Stimulated activated CD4-positive, alpha-beta T cell treated with anti-CD3 and anti-CD28 coated beads, Interleukin-1b, Interleukin-23, amount 100 ng/mL, for 4 hours (primary cell): Measurements from ENCODE around the gene CAMK2B.

Experiments
- DNase-seq, 2 donors: peaks; one replicate each; pipeline ENCODE4 v3.0.0-alpha.2; 2020; ENCODE audit warnings: low read depth in 2 of 2

The CAMK2B gene

DNA sequence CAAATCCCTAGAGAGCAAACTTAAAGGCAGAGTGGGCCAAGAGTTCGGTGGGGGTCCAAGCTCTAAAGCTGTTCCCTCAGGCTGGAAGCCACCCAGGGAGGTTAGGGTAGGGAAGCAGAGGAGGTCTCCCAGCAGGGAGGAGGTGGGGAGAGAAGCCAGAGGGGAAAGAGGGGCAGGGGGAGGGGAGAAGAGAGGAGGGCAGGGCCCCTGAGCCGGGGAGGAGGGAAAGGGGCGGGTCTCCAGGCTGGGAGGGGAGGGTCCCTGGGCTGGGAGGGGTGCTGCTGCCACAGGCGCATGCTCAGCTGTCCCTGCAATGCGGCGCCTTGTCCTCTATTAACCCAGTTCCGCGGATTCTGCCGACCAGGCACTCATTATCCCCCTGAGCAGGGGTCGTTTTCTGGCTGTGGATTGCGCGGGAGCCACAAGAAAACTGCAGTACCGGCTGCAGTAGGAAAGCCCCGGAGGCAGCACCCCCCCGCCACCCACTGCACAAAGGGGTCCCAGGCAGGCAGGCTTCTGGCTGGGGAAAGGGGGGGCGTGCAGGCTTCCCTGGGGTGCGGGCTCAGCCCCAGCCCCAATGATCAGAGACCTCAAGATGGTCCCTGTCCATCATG is 49.3 kb downstream of the CAMK2B start:
- no peak for DNase-seq

DNA sequence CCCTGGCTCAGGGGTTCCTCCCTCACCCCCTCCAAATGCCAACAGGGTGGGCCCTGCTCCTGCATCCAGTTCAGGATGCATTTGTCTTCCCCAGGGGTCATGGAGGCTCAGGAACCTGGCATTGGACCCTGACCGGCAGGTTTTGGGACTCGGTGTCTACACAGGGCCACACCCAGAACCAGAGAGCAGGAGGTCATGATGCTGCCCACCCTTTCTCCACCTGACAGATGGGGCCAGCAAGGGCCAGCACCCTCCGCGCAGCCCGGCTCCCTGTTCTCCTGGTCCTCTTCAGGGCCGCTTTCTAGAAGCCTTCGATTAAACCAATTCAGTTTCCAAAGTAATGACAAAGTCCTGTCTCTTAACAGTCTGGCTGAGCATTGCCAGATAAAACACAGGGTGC is 50.2 kb downstream of the CAMK2B start:
- no peak for DNase-seq

DNA sequence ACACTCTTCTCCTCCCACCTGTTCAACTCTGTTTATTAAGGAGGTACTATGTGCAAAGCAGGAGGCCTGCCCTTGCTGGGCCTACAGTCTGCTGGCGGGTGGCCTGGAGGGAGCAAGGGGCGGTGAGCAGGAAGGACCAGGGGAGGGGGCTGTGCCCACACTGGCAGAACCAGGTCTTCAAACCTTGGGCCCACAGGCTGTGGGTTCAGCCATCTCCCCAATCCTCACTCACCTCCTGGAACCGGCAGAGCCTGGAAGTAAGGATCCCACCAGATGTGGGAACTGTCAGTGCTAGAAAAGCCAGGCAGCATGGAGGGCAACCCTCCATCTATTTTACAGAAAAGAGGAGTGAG is 50.8 kb downstream of the CAMK2B start:
- DNase-seq = no peak

DNA sequence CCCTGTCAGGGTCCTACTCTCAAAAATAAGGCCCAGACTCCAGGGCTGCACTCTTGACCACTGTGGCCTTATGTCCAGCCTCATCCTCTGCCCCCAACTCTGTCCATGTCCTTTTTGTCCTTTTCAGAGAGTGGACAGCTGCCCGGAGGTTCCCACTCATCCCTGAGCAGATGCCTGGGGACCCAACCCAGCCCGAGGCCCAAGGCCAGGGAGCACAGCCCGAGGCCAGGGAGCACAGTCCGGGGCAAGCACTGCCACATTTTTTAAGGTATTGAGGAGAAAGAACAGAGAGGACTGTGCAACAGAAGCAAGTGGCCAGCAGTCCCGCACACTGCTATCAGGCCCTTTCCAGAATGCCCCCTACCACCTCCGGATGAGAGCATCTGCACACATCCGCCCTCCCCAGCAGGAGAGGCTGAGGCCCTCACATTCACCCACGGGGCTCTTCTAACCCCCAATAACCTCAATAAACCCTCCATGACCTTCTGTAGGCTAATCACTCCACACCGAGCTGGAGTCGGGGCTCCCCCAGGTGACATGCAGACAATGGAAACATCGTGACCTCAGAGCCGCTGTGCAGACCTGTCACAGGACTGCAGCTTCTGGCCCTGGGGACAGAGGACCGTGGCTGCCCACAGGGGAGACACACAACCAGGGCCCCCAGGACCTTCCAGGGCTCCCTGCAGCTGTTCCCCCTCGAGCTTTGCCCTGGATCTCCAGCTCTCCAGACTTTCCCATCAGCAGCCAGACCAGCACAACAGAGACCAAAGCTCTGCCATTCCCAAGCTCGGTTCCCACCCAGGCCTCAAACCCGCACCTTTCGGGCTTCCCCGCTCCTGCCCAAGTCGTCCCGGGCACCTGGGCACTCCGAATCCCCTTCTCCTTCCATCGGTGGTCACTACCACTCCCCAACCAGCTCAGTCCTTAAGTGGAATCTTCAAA is 51.4 kb downstream of the CAMK2B start:
- DNase-seq = no peak

DNA sequence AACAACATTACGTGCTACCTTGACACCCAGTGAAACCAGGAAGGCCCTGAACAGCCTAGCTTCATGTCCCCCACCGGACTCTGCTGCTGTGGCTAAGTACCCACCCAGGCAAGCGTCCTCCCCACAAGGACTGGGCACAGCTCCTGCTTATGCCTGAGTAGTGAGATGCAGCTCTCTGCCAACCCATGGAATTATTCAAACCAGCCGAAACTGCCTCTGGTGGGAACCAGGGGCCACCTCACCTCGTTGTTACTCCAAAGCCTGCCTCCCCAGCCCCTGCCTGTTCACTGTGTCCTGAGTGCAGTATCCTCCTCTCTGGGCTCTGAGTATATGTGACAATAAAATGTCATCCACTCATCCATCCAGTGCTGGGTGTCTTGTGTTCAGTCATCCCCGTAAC is 52.4 kb downstream of the CAMK2B start:
- no peak for DNase-seq

DNA sequence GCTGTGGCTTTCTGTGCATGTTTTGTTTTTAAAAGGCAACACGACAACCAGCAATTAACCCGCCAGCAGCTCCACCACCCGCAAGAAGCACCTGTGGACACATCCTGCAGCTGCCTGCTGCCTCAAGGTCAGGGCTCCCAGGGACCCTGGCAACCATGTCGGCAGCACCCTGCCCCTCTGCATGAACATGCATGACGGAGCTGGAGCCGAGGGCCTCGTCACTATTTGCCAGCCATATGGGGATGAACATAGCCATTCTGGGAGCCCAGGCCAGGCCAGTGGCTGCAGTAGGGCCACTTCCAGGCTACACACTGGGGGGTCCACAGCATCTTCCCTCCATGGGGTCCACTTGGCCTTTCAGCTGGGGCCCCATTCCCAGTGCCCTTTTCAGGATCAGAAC is 52.9 kb downstream of the CAMK2B start:
- DNase-seq = no peak

DNA sequence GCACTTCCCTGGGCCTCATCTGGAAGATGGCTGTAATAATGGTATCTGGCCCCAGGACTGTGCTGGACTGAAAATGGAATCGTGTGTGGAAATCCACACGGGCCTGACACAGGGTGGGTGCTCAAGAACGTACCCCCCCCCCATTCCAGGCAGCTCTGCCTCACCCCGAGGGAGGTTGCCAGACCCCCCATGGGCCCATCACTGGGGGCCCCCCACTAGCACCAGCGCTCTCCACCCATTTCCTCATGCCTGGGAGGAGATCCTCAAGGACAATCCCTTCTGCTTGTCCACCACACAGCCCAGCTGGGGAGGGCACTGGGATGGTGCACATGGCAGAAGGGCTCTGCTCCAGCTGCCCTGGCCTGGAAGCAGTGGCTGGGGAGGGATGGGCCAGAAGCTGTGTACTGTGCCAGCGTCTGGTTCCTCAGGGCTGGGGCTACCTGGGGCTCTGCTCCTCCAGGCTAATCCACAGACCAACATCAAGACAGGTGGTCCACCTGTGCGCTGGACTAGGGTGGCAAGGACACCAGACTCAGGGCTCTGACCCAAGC is 55.4 kb downstream of the CAMK2B start:
- no peak for DNase-seq

DNA sequence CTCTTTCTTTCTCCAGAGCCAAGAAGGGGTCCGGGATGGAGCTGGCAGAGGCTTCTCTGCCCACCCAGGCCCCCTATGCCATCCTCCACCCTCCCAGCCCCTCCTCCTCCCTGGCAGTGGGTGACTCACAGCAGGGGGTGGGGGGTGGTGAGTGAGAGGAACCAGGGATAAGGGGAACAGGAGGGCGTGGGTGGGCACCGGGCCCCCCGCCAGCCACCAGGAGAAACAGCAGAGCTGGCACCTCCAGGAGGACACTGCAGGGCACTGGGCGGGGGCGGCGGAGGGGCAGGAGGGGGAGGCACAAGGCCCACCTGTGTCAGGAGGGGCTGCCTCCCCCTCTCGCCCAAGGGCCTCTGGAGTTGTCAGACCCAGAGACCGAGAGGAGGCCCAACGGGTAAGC is 56.0 kb downstream of the CAMK2B start:
- no peak for DNase-seq

DNA sequence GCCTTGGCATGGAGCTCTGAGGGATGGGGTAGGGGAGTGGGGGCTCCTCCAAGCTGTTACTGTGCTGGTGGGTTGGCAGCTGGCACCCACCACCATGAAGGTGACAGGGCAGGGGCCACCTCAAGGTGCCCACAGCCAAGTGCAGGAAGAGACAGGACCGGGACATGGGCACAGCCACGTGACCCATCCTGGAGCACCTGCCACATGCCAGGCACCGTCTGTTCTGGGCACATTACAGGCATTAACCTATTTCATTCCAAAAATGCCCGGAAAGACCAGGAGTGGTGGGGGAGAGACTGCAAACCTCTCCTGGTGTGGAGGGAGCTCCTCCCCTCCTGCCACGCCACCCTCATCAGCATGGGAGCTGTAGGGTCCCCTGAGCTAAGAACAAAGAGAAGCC is 56.7 kb downstream of the CAMK2B start:
- no peak for DNase-seq

DNA sequence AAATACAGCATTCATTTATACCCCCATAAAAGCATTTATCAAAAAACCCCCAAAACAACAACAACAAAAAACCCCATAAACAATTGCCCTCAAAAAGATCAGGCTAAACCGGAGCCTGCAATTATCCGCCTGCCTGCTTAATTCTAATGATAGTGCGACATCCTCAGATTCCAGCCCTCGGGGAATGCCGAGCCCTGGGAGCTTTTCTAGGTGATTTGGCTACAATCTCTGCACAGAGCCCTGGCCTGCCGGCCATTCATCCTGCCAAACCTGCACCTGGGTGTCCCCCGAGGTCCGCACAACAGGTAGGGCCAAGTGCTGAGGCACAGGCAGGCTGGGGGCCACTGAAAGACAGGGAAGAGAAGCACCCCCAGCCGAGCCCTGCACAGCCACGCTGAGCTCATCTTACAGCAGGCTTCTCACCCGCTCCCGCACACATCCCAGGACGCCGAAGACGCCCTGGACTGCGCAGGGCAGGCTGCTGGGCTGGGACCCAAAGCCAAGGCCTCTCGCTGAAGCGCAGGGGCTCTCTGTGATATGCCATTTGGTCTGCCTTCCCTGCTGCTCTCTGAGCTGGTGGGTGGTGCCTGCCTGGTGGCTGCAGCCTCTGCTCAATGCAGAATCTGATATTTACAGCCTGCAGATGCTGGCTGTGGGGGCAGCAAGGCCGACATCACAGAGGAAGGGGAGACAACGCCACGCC is 57.5 kb downstream of the CAMK2B start:
- no peak for DNase-seq

DNA sequence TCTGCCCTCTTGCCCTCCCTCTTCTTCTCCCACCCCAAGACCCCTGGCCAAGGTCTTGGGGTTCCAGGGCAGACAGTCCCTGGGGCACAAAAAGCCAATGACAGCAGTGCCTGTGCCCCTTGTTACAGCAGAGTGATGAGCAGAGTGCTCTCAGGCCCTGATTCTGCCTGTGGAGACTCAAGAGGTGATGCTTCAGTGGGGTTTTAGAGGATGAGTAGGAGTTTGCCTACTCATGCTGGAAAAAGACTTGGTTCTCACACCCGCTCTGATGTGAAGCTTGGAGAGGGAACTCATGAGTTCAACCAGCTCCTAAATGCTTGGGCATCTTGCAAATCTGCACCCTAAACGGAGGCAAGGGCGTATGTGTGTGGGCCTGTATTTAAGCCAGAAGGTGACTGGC is 58.2 kb downstream of the CAMK2B start:
- no peak for DNase-seq

DNA sequence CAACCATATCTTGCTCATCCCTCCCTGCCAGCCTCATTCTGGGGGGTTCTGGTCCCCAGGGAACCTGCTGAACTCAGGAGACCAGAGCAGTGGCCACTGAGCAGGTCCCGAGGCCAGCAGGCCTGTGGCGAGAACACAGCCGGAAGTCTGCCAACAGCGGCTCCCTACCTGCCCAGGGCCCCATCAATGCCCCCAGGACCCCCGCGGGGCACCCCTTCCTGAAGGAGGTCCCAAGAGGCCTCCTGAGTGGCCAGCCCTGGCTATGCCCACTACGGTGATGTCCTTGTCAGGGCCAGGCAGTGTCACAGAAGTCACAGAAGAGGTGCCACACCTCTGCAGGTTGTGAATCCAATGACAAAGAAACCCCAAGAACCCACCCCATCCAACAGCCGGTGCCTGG is 58.9 kb downstream of the CAMK2B start:
- DNase-seq = no peak

DNA sequence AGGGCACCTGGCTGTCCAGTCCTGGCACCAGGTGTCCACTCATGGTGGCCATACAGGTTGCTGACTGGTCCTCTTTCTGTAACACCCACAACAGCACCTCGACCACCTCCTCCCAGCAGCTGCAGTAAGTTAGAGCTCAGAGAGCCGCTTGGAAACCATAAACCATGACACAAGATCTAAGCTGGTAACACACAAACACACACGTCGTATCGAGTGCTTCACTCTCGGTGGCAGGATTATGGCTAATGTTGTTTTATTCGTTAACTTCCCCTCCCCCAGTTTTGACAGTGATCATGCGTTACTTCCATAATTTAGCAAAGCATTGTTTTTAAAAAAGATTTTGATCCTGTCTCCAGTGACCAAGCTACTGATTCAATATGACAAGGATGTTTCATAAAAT is 59.7 kb downstream of the CAMK2B start:
- no peak for DNase-seq

DNA sequence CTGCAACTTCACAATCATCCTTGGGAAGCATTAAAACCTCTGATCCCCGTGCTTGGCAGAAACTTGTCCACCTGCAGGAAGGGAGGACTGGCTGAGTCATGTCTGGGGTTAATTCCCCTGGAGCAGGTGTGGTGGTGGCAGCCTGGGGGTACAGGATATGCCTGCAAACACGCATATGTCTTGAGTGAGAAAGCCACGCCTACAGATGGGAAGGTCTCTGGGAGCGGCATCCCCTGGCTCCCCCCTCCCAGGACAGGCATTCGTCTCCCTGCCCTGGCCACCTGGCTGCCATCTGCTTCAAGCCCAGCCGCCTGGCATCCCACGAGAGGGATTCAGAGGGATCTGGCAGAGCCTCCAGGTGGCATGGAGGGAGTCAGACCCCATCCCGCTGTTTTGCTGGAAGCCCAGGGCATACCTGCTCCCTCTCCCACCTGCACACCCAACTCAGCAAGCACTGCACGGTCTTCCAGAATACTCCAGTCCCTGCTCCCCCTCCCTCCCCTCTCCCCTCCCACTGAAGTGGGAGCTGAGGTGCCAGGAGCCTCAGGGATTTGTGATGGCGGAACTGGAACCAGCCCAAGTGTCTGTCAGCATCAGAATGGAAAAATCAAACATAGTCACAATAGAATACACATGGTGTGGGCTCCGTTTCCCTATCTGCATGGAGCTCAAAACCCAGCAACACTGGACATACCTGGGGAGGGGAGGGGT is 61.0 kb downstream of the CAMK2B start:
- no peak for DNase-seq

DNA sequence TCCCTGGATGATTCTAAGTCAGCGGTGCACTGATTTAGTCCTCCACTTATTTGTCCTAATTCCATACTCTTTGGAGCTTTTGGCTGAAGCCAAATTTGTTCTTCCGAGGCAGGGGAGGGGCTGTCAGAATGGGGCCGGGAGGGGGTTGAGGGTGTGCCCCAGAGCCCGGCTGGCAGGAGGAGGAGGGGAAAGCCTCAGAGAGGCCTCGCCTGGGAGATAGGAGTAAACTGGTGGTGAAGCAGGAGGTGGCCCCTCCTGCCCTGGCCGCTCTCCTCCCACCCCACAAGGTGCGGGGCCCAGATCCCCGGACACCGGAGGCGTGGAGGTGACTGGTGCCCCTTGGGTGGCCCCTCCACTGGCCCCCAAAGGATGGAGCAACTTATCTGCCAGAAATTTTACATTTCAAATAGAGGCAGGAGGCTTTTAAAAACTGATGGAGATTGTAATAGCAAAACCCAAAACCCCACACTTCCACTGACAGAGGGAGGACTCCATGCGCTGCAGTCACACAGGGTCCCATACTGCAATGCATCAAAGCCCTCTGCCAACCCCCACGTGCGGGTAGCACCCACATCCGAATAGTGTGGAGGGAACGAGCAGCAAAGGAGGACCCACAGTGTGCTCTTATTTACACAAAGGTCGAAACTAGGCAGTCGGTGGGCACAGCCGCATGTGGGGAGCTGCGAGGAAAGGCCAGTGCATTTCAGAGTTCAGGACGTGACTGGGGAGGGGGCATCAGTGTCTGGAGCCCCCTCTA is 61.9 kb downstream of the CAMK2B start:
- DNase-seq = no peak

DNA sequence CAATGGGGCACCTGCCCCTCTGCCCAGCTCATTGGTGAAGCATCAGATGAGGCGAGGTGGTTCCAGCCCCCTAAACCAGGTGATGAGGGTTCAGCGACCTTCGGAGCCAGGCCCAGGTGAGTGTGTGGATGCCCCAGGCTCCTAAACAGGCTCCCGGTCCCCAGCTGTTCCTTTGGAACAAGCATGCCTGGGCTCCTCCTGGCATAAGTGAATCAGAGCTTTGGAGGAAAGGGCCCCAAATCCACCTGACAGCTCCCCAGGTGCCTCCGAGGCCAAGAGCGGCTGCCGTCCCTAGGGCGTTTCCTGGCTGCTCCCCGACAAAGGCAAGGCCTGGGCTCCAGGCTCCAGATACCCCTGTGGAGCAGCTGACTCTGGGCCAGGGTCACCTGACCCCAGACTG is 63.4 kb downstream of the CAMK2B start:
- DNase-seq = no peak

DNA sequence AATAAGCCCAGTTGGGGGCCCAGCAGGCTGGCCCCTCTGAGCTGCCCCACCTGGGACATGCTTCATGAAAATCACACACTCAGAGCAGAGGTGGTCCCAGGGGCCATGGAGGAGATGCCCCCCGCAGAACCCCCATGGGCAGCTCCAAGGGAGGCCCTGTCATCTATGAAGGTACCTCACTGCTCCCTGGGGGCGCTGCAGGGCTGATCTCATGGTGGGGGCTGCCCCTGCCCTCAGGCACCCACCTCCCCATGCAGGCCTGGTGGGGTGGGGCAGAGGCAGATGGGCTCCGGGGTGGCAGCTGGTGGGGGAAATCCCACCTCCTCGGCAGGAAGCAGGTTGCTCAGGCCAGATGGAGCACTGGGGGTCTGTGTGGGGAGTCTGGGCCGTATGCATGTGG is 64.2 kb downstream of the CAMK2B start:
- DNase-seq = no peak

DNA sequence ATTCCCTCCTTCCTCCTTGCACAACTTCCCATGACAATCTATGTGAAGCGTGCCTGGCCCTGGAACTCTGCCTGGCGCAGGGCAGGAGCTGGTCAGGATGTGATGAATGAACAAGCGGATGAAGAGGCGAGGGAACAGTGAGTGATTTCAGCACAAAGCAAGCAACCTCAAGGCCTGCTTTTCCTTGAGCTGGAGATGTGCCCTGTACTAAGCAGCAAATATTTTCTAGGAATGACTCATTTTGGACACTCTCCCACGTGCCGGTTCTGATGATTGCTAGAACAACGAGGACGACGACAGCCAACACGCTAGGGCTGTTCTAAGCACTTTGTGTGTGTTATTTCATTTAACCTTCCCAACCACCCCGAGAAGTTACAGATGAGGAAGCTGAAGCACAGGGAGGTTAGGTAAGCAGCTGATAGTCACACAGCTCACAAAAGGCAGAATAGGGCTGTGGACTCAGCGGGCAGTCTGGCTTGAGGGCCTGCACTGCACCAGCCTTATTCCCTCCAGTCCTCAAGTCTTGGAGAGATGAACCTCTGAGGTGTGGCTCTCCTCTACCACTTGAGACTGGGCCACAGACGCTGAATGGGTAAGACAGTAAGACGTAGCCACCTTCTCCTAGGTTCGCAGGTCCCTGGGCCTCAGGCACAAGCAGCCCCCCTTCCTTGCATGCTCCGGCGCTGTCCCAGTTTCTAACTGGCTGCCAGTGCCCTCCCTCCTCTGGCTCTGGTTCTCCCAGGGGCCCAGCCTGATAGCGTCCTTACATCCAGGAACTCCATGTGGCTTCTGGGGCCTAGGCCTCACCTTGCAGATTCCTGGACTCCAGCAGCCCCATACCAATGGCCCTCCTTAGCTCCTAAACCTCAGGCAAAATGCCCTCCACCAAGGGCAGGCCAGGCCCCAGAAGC is 65.6 kb downstream of the CAMK2B start:
- DNase-seq = no peak

DNA sequence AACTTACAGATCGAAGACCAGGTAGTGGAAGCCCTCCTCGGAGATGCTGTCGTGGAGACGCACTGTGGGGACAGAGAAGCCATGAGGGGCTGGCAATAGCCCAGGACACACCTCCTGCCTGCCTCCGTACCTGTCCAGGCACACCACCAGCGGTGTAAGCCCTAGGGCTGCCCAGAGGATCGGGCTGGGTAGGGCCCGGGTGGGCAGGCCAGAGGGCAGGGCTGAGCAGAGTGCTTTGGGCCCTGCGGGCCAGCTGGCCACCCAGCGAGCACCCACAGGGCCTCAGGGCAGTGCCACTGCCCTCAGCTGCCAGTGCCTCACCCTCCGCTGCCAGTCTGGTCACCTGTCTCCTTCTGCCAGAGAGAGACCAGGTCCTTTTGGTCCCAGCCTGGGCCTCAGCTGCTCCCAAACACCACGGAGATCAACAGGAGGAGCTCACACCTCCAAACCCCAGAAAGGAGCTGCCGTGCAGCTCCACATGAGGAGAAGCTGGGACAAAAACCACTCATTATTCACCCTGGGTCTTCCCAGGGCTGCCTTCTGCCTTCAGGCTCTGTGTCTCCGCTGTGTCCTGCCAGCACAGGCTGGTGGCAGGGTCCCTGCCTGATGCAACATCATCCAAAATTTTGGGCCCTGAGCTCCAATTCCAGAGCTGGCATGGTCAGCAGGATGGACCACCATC is 66.4 kb downstream of the CAMK2B start:
- DNase-seq = no peak

DNA sequence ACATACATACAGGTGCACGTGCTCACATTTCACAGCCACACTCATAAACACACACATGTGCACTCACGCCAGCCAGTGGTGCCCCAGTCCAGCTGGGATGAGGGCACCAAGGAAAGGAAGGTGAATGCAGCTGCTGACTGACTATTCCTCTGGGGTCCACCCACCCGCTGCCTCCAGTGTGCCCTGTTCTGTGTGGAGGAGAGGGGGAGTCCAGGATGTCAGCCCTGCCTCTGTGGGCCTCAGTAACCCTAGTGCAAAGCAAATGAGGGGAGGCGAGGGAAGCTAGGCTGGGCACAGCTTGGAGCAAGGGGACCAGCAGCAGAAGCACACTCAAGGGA is 67.0 kb downstream of the CAMK2B start:
- DNase-seq = no peak
